ENCODE results near the gene DCX.
"Not testable (repeated sequence)": the region's sequence is repeated elsewhere in the genome, so short reads cannot be mapped to it uniquely, and the experiment has no call there.

DCX gene

DNA sequence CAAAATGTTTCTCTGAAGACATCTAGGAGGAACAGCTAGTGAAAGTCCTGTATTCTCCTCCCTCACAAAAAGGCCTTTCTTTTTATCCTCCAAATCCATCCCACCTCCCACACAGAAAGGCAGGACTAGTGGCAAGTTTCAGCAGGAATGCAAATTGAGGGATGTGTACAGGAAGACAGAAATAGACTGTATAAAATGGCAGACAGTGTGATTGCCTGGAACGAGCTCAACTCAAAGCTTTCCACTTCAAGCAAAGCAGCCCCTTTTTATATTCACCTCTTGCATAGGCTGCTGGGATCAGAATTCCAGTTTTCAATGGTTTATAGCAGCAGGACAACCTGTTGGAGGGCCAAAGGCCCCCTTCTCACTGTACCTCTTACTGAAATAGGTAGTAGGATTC lies 57.5 kb downstream of the DCX start:
- Mint-ChIP-seq H3K27ac (no peak overlapping the region), H3K9me3 (no peaks in the 10 kb centered on the region), H3K36me3 (ENCODE audit: low read depth) (no peaks in the 10 kb centered on the region), H3K27me3 (ENCODE audit: low read depth) (no peaks in the 10 kb centered on the region), H3K4me1 (ENCODE audit: low read depth) (no peaks in the 10 kb centered on the region), H3K4me3 (no peak overlapping the region)
- DNase-seq (ENCODE audit: low spot score), result no peak

DNA sequence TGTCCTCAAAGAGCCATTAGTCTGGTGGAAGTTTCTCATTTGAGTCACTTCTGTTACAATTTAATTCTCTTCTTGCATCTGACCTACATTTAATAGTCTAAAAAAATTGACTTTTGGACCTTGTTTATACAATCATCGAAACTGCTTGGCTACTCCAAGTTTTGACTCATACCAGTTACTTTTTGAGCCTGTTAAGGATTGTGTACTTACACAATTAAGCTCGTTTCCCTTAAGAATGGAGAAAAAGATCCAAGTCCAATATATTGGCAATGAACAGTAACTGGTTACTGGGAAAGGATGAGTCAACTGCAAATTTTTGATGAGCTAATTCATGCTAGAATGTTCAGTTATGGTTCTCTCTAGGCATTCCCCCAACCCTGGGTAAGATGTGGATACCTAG lies 58.2 kb downstream of the DCX start:
- H3K4me3 Mint-ChIP-seq, result no peak overlapping the region
- H3K4me1 Mint-ChIP-seq (ENCODE audit: low read depth), result no peaks in the 10 kb centered on the region
- no peak overlapping the region for H3K27ac Mint-ChIP-seq
- H3K36me3 Mint-ChIP-seq (ENCODE audit: low read depth), result no peaks in the 10 kb centered on the region
- H3K27me3 Mint-ChIP-seq (ENCODE audit: low read depth), result no peaks in the 10 kb centered on the region
- no peak for DNase-seq (ENCODE audit: low spot score)
- H3K9me3 Mint-ChIP-seq, result no peaks in the 10 kb centered on the region

DNA sequence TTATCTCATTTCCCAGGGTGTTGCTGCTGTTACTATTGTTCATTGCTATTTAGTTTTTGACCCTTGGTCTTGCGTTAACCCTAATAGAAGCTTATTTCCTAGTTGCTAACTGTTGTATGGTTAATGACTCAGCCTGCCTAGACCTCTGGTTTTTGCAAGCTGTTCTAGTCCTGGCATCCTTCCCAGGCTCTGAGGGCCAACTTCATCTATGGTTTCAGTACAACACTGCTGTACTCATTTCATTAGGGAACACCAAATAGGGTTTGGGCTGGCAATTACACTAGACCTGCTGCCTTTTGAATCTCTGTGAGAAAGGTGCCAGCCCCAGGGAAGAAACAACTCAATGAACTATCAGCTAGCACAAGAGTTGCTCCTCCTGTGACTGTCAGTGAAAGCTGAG lies 59.6 kb downstream of the DCX start:
- DNase-seq (ENCODE audit: low spot score), result no peak
- Mint-ChIP-seq H3K4me3 (no peak overlapping the region), H3K27ac (no peak overlapping the region), H3K4me1 (ENCODE audit: low read depth) (no peaks in the 10 kb centered on the region), H3K9me3 (no peaks in the 10 kb centered on the region), H3K36me3 (ENCODE audit: low read depth) (no peaks in the 10 kb centered on the region), H3K27me3 (ENCODE audit: low read depth) (no peaks in the 10 kb centered on the region)

DNA sequence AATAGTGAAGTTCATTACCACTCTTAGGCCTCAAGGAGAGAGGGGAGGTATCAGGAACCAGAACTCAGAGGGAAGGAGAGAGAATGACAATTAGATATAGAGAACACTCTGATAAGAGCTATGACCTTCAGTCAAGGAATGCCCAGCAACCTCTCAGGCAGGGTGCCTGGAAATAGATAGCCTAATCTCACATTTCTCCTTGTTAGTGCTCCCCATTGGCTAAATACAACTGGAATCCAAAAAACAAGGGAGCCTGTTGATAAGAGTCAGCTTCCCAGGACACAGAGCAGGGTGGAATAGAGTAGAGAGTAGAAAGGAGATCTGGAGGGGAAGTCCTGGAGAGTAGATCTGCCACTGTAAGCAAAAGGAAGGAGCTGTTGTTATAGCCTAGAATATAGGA lies 62.1 kb downstream of the DCX start:
- no peak for DNase-seq (ENCODE audit: low spot score)
- H3K27me3 Mint-ChIP-seq (ENCODE audit: low read depth), result no peaks in the 10 kb centered on the region
- no peaks in the 10 kb centered on the region for H3K9me3 Mint-ChIP-seq
- no peak overlapping the region for H3K4me3 Mint-ChIP-seq
- no peaks in the 10 kb centered on the region for H3K4me1 Mint-ChIP-seq (ENCODE audit: low read depth)
- no peaks in the 10 kb centered on the region for H3K36me3 Mint-ChIP-seq (ENCODE audit: low read depth)
- no peak overlapping the region for H3K27ac Mint-ChIP-seq

DNA sequence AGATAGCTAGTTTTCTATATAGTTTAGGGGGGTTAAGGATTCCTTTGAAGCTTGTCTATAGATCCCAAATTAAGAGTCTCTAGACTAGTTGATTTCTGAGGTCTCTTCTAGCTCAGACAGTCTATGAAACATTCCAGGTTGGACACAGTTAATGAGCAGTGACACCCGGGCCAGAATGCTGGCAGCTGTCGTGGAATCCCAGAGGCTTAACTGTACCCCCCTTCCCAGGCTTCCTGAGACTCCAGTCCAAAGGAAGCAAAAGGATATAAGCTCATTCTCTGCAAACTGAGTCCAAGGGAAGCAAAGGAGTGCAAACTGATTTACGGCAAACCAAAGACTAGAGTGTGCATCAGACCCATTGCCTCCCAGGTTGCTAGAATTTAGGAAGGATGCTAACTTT lies 62.9 kb downstream of the DCX start:
- no peak for DNase-seq (ENCODE audit: low spot score)
- no peaks in the 10 kb centered on the region for H3K9me3 Mint-ChIP-seq
- no peaks in the 10 kb centered on the region for H3K36me3 Mint-ChIP-seq (ENCODE audit: low read depth)
- no peak overlapping the region for H3K4me3 Mint-ChIP-seq
- no peak overlapping the region for H3K27ac Mint-ChIP-seq
- H3K4me1 Mint-ChIP-seq (ENCODE audit: low read depth), result no peaks in the 10 kb centered on the region
- H3K27me3 Mint-ChIP-seq (ENCODE audit: low read depth), result no peaks in the 10 kb centered on the region

DNA sequence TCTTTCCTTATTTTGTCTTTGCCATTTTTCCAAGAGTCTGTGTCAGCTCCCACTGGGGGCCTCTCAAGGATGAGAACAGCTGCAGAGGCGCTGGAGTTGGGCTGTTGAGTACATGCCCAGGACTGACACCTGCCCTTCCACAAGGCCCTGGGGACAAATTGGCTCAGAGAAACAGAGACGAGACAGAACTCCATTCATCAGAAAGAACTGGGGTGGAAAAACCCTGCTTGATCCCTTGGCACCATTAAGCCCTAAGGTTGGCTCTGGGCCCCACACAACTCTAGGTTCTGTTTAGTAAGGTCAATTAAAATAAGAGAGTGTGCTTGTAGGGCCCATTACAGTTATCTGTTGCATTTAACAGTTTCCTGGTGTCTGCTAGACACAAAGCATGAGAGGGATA lies 63.6 kb downstream of the DCX start:
- DNase-seq (ENCODE audit: low spot score), result no peak
- H3K4me1 Mint-ChIP-seq (ENCODE audit: low read depth), result no peaks in the 10 kb centered on the region
- no peaks in the 10 kb centered on the region for H3K36me3 Mint-ChIP-seq (ENCODE audit: low read depth)
- no peak overlapping the region for H3K4me3 Mint-ChIP-seq
- H3K9me3 Mint-ChIP-seq, result no peaks in the 10 kb centered on the region
- H3K27me3 Mint-ChIP-seq (ENCODE audit: low read depth), result no peaks in the 10 kb centered on the region
- no peak overlapping the region for H3K27ac Mint-ChIP-seq

DNA sequence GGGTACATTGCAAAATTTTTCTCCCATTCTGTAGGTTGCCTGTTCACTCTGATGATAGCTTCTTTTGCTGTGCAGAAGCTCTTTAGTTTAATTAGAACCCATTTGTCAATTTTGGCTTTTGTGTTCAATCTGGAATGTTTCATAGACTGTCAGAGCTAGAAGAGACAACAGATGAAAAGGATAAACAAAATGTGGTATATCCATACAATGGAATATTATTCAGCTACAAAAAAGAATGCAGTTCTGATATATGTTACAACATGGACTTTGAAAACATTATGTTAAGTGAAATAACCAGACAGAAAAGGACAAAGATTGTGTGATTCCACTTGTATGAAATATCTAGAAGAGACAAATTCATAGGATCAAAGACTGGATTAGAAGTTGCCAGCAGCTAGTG lies 65.8 kb downstream of the DCX start:
- not testable (repeated sequence) for H3K36me3 Mint-ChIP-seq (ENCODE audit: low read depth); H3K4me1 Mint-ChIP-seq (ENCODE audit: low read depth); H3K4me3 Mint-ChIP-seq; H3K9me3 Mint-ChIP-seq; H3K27ac Mint-ChIP-seq; H3K27me3 Mint-ChIP-seq (ENCODE audit: low read depth); DNase-seq (ENCODE audit: low spot score)

DNA sequence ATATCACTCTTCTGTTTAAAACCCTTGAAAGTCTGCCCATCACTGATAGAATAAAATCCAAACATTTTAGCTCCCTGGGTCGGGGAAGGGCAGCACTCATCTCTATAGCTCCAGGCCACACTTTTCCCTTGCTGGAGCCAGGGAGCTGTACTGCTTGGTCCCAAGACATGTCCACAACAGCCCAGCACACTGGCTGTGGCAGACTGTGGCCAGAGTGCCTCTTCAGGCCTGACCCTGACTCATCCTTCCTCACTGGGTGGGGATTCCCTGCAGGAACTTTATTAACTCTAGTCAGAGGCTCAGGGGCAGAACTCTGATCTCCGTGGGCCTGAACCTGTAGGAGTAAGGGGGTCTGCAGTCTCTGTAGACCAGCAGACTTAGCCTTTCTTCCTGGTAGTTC lies 71.9 kb downstream of the DCX start:
- H3K27ac Mint-ChIP-seq, result no peak overlapping the region

DNA sequence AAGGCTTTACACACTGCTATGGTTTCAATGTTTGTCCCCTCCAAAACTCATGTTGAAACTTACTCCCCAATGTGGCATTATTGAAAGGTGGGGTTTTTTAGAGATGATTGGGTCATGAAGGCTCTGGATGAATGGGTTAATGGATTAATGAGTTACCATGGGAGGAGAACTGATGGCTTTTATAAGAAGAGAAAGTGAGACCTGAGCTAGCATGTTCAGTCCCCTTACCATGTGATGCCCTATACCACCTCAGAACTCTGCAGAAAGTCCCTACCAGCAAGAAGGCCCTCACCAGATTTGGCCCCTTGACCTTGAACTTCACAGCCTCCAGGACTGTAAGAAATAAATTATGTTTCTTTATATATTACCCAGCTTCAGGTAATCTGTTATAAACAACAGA lies 72.8 kb downstream of the DCX start:
- DNase-seq (ENCODE audit: low spot score), result no peak
- Mint-ChIP-seq H3K4me3 (no peak overlapping the region), H3K36me3 (ENCODE audit: low read depth) (no peaks in the 10 kb centered on the region), H3K27ac (no peak overlapping the region), H3K9me3 (no peaks in the 10 kb centered on the region), H3K27me3 (ENCODE audit: low read depth) (no peaks in the 10 kb centered on the region), H3K4me1 (ENCODE audit: low read depth) (no peaks in the 10 kb centered on the region)

More for the DNA sequence above, 71.9 kb downstream of the DCX start:
- no peak for DNase-seq (ENCODE audit: low spot score)
- H3K4me3 Mint-ChIP-seq, result no peak overlapping the region
- H3K4me1 Mint-ChIP-seq (ENCODE audit: low read depth), result no peaks in the 10 kb centered on the region
- H3K36me3 Mint-ChIP-seq (ENCODE audit: low read depth), result no peaks in the 10 kb centered on the region
- no peaks in the 10 kb centered on the region for H3K27me3 Mint-ChIP-seq (ENCODE audit: low read depth)
- no peaks in the 10 kb centered on the region for H3K9me3 Mint-ChIP-seq

DNA sequence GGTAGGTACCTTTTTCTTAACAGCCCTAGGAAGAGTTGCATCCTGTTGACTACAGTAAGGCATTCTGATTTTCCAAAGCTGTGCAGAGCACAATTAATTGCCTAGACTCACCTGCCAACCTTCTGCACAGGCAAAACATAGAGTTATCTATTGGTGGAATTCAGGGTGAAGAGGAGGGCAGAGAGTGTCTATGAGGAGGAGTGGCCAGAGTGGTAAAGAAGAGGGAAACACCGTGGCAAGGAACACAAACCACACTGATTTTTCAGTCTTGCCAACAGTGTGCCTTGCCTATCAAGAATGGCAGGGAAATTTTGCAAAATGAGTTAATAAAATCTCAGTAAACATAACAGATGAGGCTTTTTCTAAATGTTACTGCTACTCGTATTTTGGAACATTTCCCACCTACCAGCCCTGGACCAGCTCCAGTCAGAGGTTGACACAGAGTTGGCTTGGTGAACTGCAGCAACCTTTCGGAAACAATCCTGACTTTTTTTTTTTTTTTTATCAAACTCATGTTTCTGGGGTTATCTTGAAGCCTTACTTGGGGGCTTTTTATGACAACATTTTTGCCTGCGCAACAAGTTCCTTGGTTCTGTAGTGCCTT lies 73.8 kb downstream of the DCX start:
- no peaks in the 10 kb centered on the region for H3K36me3 Mint-ChIP-seq (ENCODE audit: low read depth)
- no peak overlapping the region for H3K4me3 Mint-ChIP-seq
- H3K9me3 Mint-ChIP-seq, result no peaks in the 10 kb centered on the region
- no peaks in the 10 kb centered on the region for H3K27me3 Mint-ChIP-seq (ENCODE audit: low read depth)
- H3K4me1 Mint-ChIP-seq (ENCODE audit: low read depth), result no peaks in the 10 kb centered on the region
- H3K27ac Mint-ChIP-seq, result no peak overlapping the region
- DNase-seq (ENCODE audit: low spot score), result no peak

DNA sequence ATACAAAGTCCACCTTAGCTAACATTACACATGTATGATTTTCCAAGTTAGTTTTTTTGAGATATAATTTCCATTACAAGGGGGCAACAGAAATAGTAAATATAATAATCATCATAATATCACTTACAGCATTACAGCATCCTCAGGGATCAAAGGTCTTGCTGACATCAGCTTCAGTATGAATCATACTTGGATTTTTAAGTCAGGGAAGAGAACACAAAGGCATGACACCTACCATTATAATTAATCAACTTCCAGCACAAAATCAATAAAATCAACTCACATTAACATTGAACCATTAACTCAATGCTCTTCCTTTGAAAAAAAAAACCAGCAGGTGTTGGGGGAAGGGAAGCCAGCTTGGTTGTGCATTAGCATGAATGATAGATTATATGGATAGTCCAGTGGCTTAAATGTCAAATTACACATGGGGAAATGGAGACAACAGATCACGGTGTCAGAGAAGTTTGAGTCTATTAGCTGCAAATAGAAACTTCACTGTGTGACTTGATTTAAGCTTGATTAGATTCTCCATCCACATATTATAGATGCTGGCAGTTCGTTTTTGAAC lies 74.8 kb downstream of the DCX start:
- H3K4me1 Mint-ChIP-seq (ENCODE audit: low read depth), result no peaks in the 10 kb centered on the region
- no peaks in the 10 kb centered on the region for H3K36me3 Mint-ChIP-seq (ENCODE audit: low read depth)
- DNase-seq (ENCODE audit: low spot score), result no peak
- no peaks in the 10 kb centered on the region for H3K27me3 Mint-ChIP-seq (ENCODE audit: low read depth)
- H3K27ac Mint-ChIP-seq, result no peak overlapping the region
- no peak overlapping the region for H3K4me3 Mint-ChIP-seq
- no peaks in the 10 kb centered on the region for H3K9me3 Mint-ChIP-seq

DNA sequence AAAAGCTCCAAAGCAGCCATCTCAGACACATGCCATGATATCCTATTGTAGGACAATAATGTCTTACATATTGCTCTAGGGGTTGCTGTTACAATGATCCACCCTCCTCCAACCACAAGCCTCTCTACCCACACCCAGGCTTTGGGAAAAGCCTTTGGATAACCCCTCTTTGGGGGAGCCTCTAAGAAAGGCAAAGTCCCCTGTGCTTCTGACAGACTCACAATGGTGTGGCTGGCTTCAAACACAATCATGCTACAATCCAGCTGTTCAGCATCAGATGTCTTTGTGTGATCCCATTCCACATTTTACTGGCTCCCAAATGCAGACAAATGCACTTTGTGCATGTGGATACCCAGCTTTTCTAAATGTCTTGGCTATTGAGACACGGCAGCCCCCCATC lies 75.9 kb downstream of the DCX start:
- no peak for DNase-seq (ENCODE audit: low spot score)
- Mint-ChIP-seq H3K9me3 (no peaks in the 10 kb centered on the region), H3K27ac (no peak overlapping the region), H3K4me1 (ENCODE audit: low read depth) (no peaks in the 10 kb centered on the region), H3K27me3 (ENCODE audit: low read depth) (no peaks in the 10 kb centered on the region), H3K4me3 (no peak overlapping the region), H3K36me3 (ENCODE audit: low read depth) (no peaks in the 10 kb centered on the region)

DNA sequence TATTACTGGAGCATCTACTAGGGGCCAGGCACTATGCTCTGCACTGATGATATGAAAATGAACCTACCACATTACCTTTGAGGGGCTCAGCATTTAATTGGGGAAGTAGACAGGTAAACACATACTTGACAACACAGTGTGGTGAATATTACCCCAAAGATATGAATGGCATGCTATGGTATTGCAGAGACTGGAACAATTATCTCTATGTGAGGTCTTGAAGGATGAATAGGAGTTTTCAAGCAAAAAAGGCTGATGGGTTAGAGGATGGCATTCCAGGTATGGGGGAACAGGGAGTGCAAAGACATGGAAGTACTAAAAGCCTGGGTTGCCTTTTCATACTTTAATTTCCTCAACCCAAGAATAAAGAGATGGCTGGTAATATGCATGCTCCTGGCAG lies 82.6 kb downstream of the DCX start:
- Mint-ChIP-seq H3K27me3 (ENCODE audit: low read depth) (no peaks in the 10 kb centered on the region), H3K4me3 (no peak overlapping the region), H3K27ac (no peak overlapping the region), H3K9me3 (no peaks in the 10 kb centered on the region), H3K36me3 (ENCODE audit: low read depth) (no peaks in the 10 kb centered on the region), H3K4me1 (ENCODE audit: low read depth) (no peaks in the 10 kb centered on the region)
- DNase-seq (ENCODE audit: low spot score), result no peak

DNA sequence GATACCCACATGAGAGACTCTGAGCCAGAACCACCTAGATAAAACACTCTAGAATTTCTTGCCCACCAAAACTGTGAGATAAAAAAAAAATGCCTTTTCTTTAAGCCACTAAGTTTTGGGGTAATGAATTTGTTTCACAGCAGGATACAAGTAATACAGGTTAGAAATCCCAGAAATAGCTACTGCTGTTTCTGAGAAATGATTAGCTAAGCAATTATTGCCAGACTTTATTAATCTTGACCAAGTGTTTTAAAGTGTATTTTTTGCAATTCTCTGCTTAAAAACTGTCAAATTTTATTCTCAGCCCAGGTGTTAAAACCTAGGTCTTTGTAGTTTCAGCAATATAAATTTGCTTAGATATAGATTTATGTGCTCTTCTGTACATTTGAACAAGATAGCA lies 83.1 kb downstream of the DCX start:
- Mint-ChIP-seq H3K4me3 (no peak overlapping the region), H3K27ac (no peak overlapping the region), H3K36me3 (ENCODE audit: low read depth) (no peaks in the 10 kb centered on the region), H3K27me3 (ENCODE audit: low read depth) (no peaks in the 10 kb centered on the region), H3K4me1 (ENCODE audit: low read depth) (no peaks in the 10 kb centered on the region), H3K9me3 (no peaks in the 10 kb centered on the region)
- no peak for DNase-seq (ENCODE audit: low spot score)

DNA sequence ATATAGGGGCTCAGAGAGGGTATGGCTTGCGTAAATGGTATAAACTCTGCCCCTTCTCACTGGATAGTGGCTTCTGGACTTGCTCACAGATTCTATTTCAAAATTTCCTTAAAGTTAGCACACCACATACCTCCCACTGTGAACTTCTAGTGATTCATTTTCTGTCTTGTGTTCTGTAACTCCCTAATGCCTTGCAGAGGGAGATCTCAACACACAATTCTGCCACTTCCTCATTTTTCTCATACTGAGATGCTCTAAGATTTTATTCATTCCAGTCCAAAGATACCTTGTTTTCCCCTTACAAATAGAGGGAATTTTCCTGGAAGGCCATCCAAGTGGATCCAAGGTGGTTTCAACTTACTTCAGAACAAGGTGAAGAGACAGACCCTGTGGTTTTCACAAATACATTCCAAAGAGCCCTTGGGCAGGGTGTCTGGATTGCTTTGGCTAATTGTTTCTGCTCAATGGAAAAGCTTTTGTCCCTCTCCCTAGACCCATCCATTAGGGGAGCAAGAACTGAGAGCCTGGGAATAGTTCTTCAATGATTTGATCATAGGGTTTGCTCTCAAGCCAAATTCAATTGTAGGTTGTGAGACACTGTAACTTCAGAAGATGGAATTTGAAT lies 89.6 kb downstream of the DCX start:
- no peaks in the 10 kb centered on the region for H3K27me3 Mint-ChIP-seq (ENCODE audit: low read depth)

More for the DNA sequence above, 89.6 kb downstream of the DCX start:
- Mint-ChIP-seq H3K4me3 (no peak overlapping the region), H3K4me1 (ENCODE audit: low read depth) (no peaks in the 10 kb centered on the region), H3K36me3 (ENCODE audit: low read depth) (no peaks in the 10 kb centered on the region), H3K9me3 (no peaks in the 10 kb centered on the region), H3K27ac (no peak overlapping the region)
- no peak for DNase-seq (ENCODE audit: low spot score)

All from T-helper 2 cell treated with Interferon-gamma antibody and Interleukin-4, amounts not matched to agents 5 μg/mL and 100 μg/mL, for 36 hours (primary cell).